ENCODE results near the gene LPCAT2.
"Not testable (repeated sequence)": the region's sequence is repeated elsewhere in the genome, so short reads cannot be mapped to it uniquely, and the experiment has no call there.

The LPCAT2 gene

GRCh38 chr16:55570159-55570558, 61.3 kb downstream of the LPCAT2 start:
- no peak for DNase-seq (ENCODE audit: low read depth, low spot score)
- no peak overlapping the region for H3K4me3 ChIP-seq (ENCODE audit: low read length)

- no peak for DNase-seq (ENCODE audit: low read depth, low spot score)
- no peak overlapping the region for H3K4me3 ChIP-seq (ENCODE audit: low read length)
Observed at GRCh38 chr16:55571191-55571897, 62.5 kb downstream of the LPCAT2 start.

- no peak for DNase-seq (ENCODE audit: low read depth, low spot score)
- H3K4me3 ChIP-seq (ENCODE audit: low read length) = no peak overlapping the region
Observed at GRCh38 chr16:55572439-55572838, 63.6 kb downstream of the LPCAT2 start.

GRCh38 chr16:55574811-55575210, 65.9 kb downstream of the LPCAT2 start:
- no peak for DNase-seq (ENCODE audit: low read depth, low spot score)
- H3K4me3 ChIP-seq (ENCODE audit: low read length) = no peak overlapping the region

GRCh38 chr16:55575496-55575895, 66.6 kb downstream of the LPCAT2 start:
- no peak overlapping the region for H3K4me3 ChIP-seq (ENCODE audit: low read length)
- no peak for DNase-seq (ENCODE audit: low read depth, low spot score)

GRCh38 chr16:55576384-55576783, 67.5 kb downstream of the LPCAT2 start:
- no peak for DNase-seq (ENCODE audit: low read depth, low spot score)
- no peak overlapping the region for H3K4me3 ChIP-seq (ENCODE audit: low read length)

- no peak overlapping the region for H3K4me3 ChIP-seq (ENCODE audit: low read length)
- DNase-seq (ENCODE audit: low read depth, low spot score) = no peak
Observed at GRCh38 chr16:55577887-55578286, 69.0 kb downstream of the LPCAT2 start.

- no peak overlapping the region for H3K4me3 ChIP-seq (ENCODE audit: low read length)
- DNase-seq (ENCODE audit: low read depth, low spot score) = no peak
Observed at GRCh38 chr16:55585631-55586030, 76.8 kb downstream of the LPCAT2 start.

- no peak for DNase-seq (ENCODE audit: low read depth, low spot score)
- no peak overlapping the region for H3K4me3 ChIP-seq (ENCODE audit: low read length)
Observed at GRCh38 chr16:55588799-55589198, 79.9 kb downstream of the LPCAT2 start.

GRCh38 chr16:55592306-55592705, 83.4 kb downstream of the LPCAT2 start:
- no peak overlapping the region for H3K4me3 ChIP-seq (ENCODE audit: low read length)
- no peak for DNase-seq (ENCODE audit: low read depth, low spot score)

GRCh38 chr16:55597928-55598327, 89.1 kb downstream of the LPCAT2 start:
- no peak overlapping the region for H3K4me3 ChIP-seq (ENCODE audit: low read length)
- DNase-seq (ENCODE audit: low read depth, low spot score) = no peak

GRCh38 chr16:55605754-55606336, 97.0 kb downstream of the LPCAT2 start:
- no peak for DNase-seq (ENCODE audit: low read depth, low spot score)

GRCh38 chr16:55613613-55614335, 104.9 kb downstream of the LPCAT2 start:
- no peak for DNase-seq (ENCODE audit: low read depth, low spot score)

More at GRCh38 chr16:55605754-55606336, 97.0 kb downstream of the LPCAT2 start:
- no peak overlapping the region for H3K4me3 ChIP-seq (ENCODE audit: low read length)

GRCh38 chr16:55615071-55615470, 106.2 kb downstream of the LPCAT2 start:
- DNase-seq (ENCODE audit: low read depth, low spot score) = no peak
- H3K4me3 ChIP-seq (ENCODE audit: low read length) = no peak overlapping the region

More at GRCh38 chr16:55613613-55614335, 104.9 kb downstream of the LPCAT2 start:
- H3K4me3 ChIP-seq (ENCODE audit: low read length) = no peak overlapping the region

GRCh38 chr16:55615670-55616069, 106.8 kb downstream of the LPCAT2 start:
- DNase-seq (ENCODE audit: low read depth, low spot score); H3K4me3 ChIP-seq (ENCODE audit: low read length): not testable (repeated sequence)

GRCh38 chr16:55621771-55622170, 112.9 kb downstream of the LPCAT2 start:
- H3K4me3 ChIP-seq (ENCODE audit: low read length) = no peak overlapping the region
- no peak for DNase-seq (ENCODE audit: low read depth, low spot score)

- no peak for DNase-seq (ENCODE audit: low read depth, low spot score)
- no peak overlapping the region for H3K4me3 ChIP-seq (ENCODE audit: low read length)
Observed at GRCh38 chr16:55622272-55622671, 113.4 kb downstream of the LPCAT2 start.

GRCh38 chr16:55622930-55623561, 114.2 kb downstream of the LPCAT2 start:
- no peak overlapping the region for H3K4me3 ChIP-seq (ENCODE audit: low read length)
- no peak for DNase-seq (ENCODE audit: low read depth, low spot score)

GRCh38 chr16:55623640-55624039, 114.8 kb downstream of the LPCAT2 start:
- no peak overlapping the region for H3K4me3 ChIP-seq (ENCODE audit: low read length)

GRCh38 chr16:55624696-55625095, 115.8 kb downstream of the LPCAT2 start:
- DNase-seq (ENCODE audit: low read depth, low spot score) = no peak
- H3K4me3 ChIP-seq (ENCODE audit: low read length) = no peak overlapping the region

More at GRCh38 chr16:55623640-55624039, 114.8 kb downstream of the LPCAT2 start:
- no peak for DNase-seq (ENCODE audit: low read depth, low spot score)

Data from Jurkat, Clone E6-1 (cell line).